Activated T-helper 2 cell treated with anti-CD3 and anti-CD28 coated beads, Interferon-gamma antibody, Interleukin-2, Interleukin-4, amounts not matched to agents 10 μg/mL and 5 μg/mL and 100 μg/mL, durations not matched to agents 14 hours and 24 hours and 36 hours (primary cell): Measurements from ENCODE around the gene NPM1. TPM values are rescaled to one million over a fixed set of nuclear protein-coding genes. Genes with fewer than 3 reads are reported as not detected.
A peak's percentile ranks its signal among the peaks of the same experiment; 100 is the strongest.
"Not testable (repeated sequence)": the region's sequence is repeated elsewhere in the genome, so short reads cannot be mapped to it uniquely, and the experiment has no call there.

Source experiments
- DNase-seq: peaks from one replicate; pipeline ENCODE4 v3.0.0; 2021; ENCODE audit warnings: low spot score
- H3K27ac Mint-ChIP-seq: one replicate; pipeline ENCODE4 v1.8.0; 2021; ENCODE audit warnings: mixed read lengths
- H3K27me3 Mint-ChIP-seq: one replicate; pipeline ENCODE4 v1.8.0; 2021; ENCODE audit warnings: low read depth, mixed read lengths
- H3K36me3 Mint-ChIP-seq: one replicate; pipeline ENCODE4 v1.8.0; 2021; ENCODE audit warnings: low read depth, mixed read lengths
- H3K4me1 Mint-ChIP-seq: one replicate; pipeline ENCODE4 v1.8.0; 2021; ENCODE audit warnings: low read depth, mixed read lengths
- H3K4me3 Mint-ChIP-seq: one replicate; pipeline ENCODE4 v1.8.0; 2021; ENCODE audit warnings: low read depth, mild to moderate bottlenecking, moderate library complexity, mixed read lengths
- H3K9me3 Mint-ChIP-seq: one replicate; pipeline ENCODE4 v1.8.0; 2021; ENCODE audit warnings: mixed read lengths
- intact Hi-C: fragments of 100-400 bp; cut with micrococcal nuclease; formaldehyde crosslinking; loops from one replicate; pipeline ENCODE4 v1.15.1; 2023
- total RNA-seq: library from RNA; stranded (reverse); gene quantifications from 2 replicates; pipeline ENCODE4 v1.2.3, GENCODE V29; 2022

NPM1 gene
- total RNA-seq, 1 donor from 2014 or later = 3,051 TPM

DNA sequence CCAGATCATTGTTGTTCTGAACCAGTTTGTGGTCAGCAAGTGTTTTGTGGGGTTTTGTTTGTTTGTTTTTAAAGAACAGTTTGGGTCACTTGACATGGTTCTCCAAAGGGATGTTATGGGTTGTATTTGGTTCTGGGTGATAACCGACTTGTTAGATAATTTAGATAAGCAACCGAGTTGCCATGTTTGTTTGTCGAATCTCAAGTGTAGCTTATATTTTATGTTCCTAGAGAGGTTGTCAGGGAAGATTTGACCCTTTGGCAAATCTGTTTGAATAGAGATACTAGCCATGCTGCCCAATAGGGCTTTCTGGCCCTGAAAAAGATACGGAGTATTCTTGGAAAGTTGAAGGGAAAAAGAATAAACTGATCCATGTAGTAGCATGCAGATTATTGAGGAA lies 19.6 kb downstream of the NPM1 start:
- no peak overlapping the region for H3K27ac Mint-ChIP-seq
- H3K27me3 Mint-ChIP-seq = no peaks in the 10 kb centered on the region
- peaks cover 34% of the 10 kb centered on the region for H3K4me1 Mint-ChIP-seq
- intact Hi-C loops = loop anchor here (2.0 kb wide), 1 partner anchor 16 kb away; no protein-coding TSS in a partner anchor
- no peaks in the 10 kb centered on the region for H3K9me3 Mint-ChIP-seq
- H3K36me3 Mint-ChIP-seq = peaks cover 79% of the 10 kb centered on the region
- no peak for DNase-seq
- H3K4me3 Mint-ChIP-seq = no peak overlapping the region

- Mint-ChIP-seq H3K4me3 (no peak overlapping the region), H3K36me3 (peaks cover 96% of the 10 kb centered on the region), H3K4me1 (peaks cover 34% of the 10 kb centered on the region), H3K27ac (no peak overlapping the region), H3K27me3 (no peaks in the 10 kb centered on the region), H3K9me3 (no peaks in the 10 kb centered on the region)
- DNase-seq = no peak
- intact Hi-C loops = loop anchor here (10.0 kb wide), 3 partner anchors 95 to 635 kb away; no protein-coding TSS in a partner anchor
Measured at GRCh38 chr5:171409164-171410136, 21.8 kb downstream of the NPM1 start.

DNA sequence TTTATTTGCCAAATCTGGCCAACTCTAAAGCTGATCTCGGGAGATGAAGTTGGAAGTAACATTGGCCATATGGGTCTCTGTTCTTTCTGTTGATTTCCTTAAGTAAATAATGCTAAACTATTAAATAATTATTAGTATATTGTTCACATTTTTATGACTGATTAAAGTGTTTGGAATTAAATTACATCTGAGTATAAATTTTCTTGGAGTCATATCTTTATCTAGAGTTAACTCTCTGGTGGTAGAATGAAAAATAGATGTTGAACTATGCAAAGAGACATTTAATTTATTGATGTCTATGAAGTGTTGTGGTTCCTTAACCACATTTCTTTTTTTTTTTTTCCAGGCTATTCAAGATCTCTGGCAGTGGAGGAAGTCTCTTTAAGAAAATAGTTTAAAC lies 22.5 kb downstream of the NPM1 start:
- Mint-ChIP-seq H3K4me1 (peaks cover 34% of the 10 kb centered on the region), H3K27me3 (no peaks in the 10 kb centered on the region), H3K9me3 (no peaks in the 10 kb centered on the region), H3K4me3 (no peak overlapping the region), H3K27ac (no peak overlapping the region), H3K36me3 (peaks cover 92% of the 10 kb centered on the region)
- intact Hi-C loops = loop anchor here (10.0 kb wide), 3 partner anchors 95 to 635 kb away; no protein-coding TSS in a partner anchor
- DNase-seq = no peak

DNA sequence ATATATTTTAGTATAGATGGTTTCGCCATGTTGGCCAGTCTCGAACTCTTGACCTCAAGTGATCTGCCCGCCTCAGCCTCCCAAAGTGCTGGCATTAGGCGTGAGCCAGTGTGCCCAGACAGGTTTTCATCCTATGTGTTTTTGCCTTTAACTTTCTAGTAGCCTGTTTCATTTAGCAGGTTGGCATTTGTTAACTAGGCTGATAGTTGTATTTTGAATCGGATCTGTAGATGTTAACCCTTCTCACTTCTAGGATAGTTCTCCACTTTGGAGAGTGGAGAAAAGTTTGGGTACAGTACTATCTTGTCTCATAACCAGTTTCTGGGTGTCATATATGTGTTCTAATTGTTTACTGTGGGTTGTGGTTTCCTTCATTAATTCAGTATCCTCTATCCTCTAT lies 24.5 kb downstream of the NPM1 start:
- H3K4me3 Mint-ChIP-seq = no peak overlapping the region
- H3K9me3 Mint-ChIP-seq = no peaks in the 10 kb centered on the region
- peaks cover 20% of the 10 kb centered on the region for H3K4me1 Mint-ChIP-seq
- peaks cover 72% of the 10 kb centered on the region for H3K36me3 Mint-ChIP-seq
- no peak overlapping the region for H3K27ac Mint-ChIP-seq
- H3K27me3 Mint-ChIP-seq = no peaks in the 10 kb centered on the region
- intact Hi-C loops = loop anchor here (10.0 kb wide), 3 partner anchors 97 to 633 kb away; no protein-coding TSS in a partner anchor
- no peak for DNase-seq

GRCh38 chr5:171413153-171413910 lies 25.7 kb downstream of the NPM1 start:
- H3K4me3 Mint-ChIP-seq = no peak overlapping the region
- no peak overlapping the region for H3K27ac Mint-ChIP-seq
- peaks cover 60% of the 10 kb centered on the region for H3K36me3 Mint-ChIP-seq
- H3K27me3 Mint-ChIP-seq = peaks cover under 1% of the 10 kb centered on the region
- intact Hi-C loops = loop anchor here (10.0 kb wide), 3 partner anchors 99 to 631 kb away; no protein-coding TSS in a partner anchor
- H3K4me1 Mint-ChIP-seq = peaks cover 9% of the 10 kb centered on the region
- DNase-seq = no peak
- no peaks in the 10 kb centered on the region for H3K9me3 Mint-ChIP-seq

DNA sequence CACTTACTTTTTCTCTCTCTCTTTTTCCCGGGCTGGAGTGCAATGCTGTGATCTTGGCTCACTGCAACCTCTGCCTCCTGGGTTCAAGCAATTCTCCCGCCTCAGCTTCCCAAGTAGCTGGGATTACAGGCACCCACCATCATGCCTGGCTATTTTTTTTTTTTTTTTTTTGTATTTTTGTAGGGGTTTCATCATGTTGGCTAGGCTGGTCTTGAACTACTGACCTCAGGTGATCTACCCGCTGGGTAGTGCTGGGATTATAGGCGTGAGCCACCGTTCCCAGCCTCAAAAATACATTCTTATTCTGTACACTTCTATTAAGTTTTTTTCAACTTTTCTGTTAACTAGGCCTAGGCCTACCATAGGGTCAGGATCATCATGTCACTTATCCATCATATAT lies 26.3 kb downstream of the NPM1 start:
- intact Hi-C loops = loop anchor here (10.0 kb wide), 3 partner anchors 99 to 631 kb away; no protein-coding TSS in a partner anchor
- not testable (repeated sequence) for DNase-seq, H3K27ac Mint-ChIP-seq, H3K9me3 Mint-ChIP-seq, H3K4me3 Mint-ChIP-seq, H3K27me3 Mint-ChIP-seq, H3K4me1 Mint-ChIP-seq
- H3K36me3 Mint-ChIP-seq = peaks cover 54% of the 10 kb centered on the region

DNA sequence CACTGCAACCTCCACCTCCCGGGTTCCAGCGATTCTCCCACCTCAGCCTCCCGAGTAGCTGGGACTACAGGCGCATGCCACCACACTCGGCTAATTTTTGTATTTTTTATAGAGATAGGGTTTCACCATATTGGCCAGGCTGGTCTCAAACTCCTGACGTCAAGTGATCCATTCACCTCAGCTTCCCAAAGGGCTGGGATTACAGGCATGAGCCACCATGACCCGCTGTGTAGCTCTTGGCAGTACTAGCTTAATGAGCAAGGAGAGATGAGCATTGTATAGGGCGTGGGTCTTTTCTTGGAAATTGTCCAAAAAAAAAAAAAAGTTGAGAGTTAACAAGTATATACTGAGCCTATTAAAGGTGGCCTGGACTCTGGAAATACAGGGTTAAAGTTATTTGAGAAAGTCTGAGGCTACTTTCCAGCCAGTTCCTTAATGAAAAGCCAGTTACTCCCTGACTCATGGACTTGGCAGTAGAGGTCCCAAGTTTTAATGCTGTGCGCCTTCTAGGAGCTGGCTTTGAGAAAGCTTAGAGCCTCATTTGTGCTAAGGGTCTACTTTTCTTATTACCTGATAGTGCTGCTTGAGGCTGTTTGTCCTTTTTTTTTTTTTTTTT lies 27.6 kb downstream of the NPM1 start:
- intact Hi-C loops = loop anchor here (10.0 kb wide), 3 partner anchors 100 to 630 kb away; no protein-coding TSS in a partner anchor
- H3K9me3 Mint-ChIP-seq = no peaks in the 10 kb centered on the region
- peaks cover 7% of the 10 kb centered on the region for H3K4me1 Mint-ChIP-seq
- peaks cover 7% of the 10 kb centered on the region for H3K27me3 Mint-ChIP-seq
- no peak overlapping the region for H3K4me3 Mint-ChIP-seq
- no peak for DNase-seq
- no peak overlapping the region for H3K27ac Mint-ChIP-seq
- peaks cover 42% of the 10 kb centered on the region for H3K36me3 Mint-ChIP-seq

- intact Hi-C loops = loop anchor here (10.0 kb wide), 3 partner anchors 102 to 628 kb away; no protein-coding TSS in a partner anchor
- Mint-ChIP-seq H3K4me3 (no peak overlapping the region), H3K4me1 (peaks cover 7% of the 10 kb centered on the region), H3K36me3 (peaks cover 30% of the 10 kb centered on the region), H3K27ac (no peak overlapping the region), H3K27me3 (peaks cover 16% of the 10 kb centered on the region), H3K9me3 (no peaks in the 10 kb centered on the region)
- DNase-seq = no peak
Measured at GRCh38 chr5:171416160-171417049, 28.8 kb downstream of the NPM1 start.

DNA sequence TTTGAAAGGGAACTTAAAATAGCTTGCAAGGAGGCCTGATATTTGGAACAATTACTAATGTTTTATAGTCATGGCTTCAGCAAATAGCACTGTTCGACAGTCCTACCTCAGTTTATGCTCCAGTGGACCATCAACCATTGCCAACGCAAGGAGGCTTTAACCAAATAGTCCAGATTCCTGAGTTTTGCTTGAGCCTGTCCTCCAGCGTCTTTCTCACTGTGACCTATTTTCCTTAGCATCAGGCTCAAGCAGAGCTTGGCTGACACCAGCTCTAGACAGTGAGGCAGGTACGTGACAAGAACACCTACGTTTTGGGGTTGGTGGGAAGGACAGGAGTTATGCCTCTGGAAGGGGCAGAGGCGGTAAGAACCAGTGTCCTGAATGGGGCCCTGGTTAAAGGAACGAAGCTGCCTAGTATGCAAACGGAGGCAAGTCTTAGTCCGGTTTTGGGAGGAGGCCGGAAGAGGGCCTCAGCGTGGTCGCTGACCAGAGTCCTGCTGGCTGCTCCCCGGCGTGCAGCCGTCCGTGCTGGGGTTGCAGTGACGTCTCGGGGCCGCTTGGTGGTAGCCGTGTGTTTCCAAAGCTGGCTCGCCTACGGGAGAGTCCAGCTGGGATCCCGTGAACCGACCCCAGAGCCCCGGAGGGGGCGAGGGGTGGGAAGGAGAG lies 30.8 kb downstream of the NPM1 start:
- Mint-ChIP-seq H3K27me3 (peaks cover 27% of the 10 kb centered on the region), H3K27ac (no peak overlapping the region), H3K36me3 (peaks cover 10% of the 10 kb centered on the region), H3K4me1 (peaks cover 5% of the 10 kb centered on the region), H3K4me3 (peak overlapping the region; percentile 71), H3K9me3 (no peaks in the 10 kb centered on the region)
- intact Hi-C loops = loop anchor here (1.0 to 10.0 kb wide), 4 partner anchors 104 to 626 kb away; no protein-coding TSS in a partner anchor
- peak; percentile 51 for DNase-seq

DNA sequence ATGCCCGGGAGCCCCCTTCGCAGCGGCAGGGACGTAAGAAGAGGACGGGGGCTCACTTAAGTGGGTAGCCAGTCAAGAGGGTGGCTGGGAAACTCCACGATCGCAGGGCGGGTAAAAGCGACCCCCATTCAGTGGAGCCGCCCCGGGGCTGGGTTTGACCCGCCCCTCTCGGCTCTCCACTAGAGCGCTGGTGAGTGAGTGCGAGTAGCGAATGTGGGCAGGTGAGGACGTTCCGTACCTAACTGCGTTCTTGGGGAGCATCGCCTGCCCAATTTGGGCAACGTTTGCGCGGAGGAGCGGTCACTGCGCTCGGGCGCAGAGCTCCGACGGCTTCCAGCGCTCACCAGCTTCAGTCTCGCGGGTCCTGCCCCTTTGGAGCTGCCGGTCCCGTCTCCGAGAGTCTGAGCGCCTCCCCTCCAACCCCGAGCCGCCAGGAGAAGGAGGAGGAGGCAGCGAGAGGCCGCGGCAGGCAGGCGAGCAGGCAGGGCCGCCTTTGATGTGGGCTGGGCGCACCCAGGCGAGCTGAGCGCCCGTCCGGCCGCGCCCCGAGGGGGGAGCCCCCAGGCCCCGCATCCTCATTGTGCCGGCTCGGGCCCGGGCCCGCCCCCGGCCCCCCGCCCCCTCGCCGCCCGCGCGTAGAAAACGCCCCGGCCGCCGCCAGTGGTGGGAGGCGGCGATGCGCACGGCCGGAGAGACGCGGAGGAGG lies 31.5 kb downstream of the NPM1 start, which contains the start of gene FGF18:
FGF18 (plus strand) TSS at position 666 of the 706 bp plus-strand sequence. CDS start 553 bp downstream, outside the sequence.
- Mint-ChIP-seq H3K9me3 (no peaks in the 10 kb centered on the region), H3K36me3 (peaks cover 5% of the 10 kb centered on the region), H3K4me3 (peak within 1 kb of the TSS; percentile 71), H3K27me3 (peaks cover 27% of the 10 kb centered on the region), H3K27ac (no peak within 1 kb of the TSS), H3K4me1 (peaks cover 5% of the 10 kb centered on the region)
- intact Hi-C loops = loop anchor here (1.0 to 10.0 kb wide), 4 partner anchors 104 to 626 kb away; no protein-coding TSS in a partner anchor
- DNase-seq = peak; percentile 53
